Measurements from ENCODE around the gene LMOD3.

LMOD3 gene

DNA sequence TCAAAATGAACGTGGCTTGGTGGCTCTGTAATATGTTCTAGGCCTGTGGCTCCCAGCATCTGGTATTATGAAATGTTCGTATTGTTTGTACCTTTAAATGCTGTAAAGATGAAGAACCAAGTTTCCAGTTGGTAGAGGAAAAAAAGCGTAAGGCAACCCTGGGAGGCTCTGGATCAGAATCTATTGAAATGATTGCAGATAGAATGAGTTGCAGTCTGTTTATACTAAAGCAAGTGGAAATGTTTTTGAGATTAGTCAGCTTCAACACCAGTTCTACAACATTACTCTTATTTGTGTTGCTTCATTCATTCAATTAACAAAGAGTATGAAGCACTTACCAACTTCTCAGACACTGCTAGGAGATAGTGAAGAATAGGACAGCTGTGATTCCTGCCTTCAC lies 32.4 kb downstream of the LMOD3 start:
- DNase-seq = no peak

DNA sequence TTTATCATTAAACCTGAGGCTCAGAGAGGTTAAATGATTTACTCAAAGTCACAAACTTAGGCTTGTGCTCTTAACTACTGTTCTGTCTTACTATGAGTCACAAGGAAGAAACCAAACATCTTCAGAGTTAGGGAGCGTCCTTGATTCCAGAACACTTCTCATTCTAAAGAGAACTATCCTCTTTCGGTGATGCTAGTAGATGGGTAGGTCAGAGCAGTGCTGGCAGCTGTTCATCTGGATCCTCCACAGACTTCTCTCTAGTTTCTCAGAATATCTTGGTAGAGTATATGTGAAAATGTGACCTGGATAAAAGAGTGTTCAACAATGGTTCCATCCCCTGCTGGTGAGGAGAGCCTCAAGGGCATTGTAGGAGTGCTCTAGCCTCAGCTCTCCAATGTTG lies 34.3 kb downstream of the LMOD3 start:
- DNase-seq = peak; percentile 37 to 66 (median 62)

DNA sequence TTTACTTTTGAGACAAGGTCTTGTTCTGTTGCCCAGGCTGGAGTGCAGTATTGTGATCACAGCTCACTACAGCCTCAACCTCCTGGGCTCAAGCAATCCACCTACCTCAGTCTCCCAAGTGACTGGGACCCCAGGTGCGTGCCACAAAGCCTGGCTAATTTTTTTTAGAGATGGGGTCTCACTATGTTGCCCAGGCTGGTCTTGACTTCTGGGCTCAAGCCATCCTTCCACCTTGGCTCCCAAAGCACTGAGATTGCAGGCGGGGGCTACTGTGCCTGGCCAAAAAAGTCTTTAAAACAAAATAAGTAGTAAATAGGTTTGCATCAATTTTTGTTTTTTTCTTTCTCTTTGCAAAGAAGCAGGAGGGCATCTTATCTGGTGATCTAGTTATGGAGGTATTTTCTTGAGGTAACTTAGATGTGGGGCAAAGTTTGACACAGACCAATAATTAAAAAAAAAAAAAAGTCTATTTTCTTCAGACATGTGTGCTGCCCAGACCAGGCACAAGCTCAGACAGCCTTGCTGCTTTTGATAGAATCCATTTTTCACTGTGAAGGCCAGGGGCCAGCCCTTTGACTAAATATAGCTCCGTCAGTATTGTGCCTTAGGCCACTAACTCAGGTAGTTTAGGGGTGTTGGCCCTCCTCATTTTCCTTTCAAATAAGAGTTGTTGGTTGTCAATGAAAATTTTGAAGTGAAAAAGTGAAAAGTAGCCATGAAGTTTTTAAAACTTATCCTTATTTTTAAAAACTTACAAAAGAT lies 35.2 kb downstream of the LMOD3 start:
- no peak for DNase-seq

DNA sequence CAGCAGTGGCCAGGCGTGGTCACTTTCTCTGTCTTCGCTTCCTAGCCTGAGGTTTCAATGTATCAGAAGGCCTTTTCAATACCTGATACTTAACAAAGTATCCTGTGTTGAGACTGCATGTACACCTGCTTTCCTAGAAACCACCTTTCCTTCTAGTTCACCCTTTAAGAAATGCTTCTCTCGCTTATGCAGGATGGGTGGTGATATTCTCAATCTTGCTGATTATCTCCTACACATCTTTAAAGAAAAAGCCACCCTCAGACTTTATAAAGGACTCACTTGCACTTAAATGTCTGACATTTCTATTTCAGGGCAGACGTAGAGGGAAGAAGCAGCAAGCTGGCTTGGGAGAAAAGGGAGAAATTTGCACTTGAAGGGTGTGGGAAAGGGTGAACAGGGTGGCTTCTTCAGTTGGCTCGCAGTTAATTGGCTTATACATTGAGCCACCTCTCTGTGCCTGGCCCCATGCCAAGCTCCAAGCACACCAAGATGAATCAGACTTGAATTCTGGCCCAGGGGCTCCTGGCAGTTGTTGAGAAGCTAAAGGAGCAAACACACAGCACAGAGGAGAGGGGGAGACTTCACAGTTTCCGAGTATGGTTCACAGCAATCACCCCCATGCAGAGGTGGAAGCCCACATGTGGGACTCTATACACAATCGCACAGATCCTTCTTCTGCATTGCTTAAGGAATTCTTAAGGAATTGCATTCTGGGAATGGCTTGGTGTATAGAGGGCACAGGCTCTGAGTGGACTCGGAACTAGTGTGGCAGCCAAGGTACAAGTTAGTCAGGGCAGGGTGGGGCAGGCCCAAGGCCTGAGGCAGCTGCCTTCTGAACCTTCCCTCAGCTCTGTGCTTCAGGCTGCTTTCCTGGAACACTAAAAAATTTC lies 36.3 kb downstream of the LMOD3 start:
- peak; percentile 69 to 85 (median 79) for DNase-seq

DNA sequence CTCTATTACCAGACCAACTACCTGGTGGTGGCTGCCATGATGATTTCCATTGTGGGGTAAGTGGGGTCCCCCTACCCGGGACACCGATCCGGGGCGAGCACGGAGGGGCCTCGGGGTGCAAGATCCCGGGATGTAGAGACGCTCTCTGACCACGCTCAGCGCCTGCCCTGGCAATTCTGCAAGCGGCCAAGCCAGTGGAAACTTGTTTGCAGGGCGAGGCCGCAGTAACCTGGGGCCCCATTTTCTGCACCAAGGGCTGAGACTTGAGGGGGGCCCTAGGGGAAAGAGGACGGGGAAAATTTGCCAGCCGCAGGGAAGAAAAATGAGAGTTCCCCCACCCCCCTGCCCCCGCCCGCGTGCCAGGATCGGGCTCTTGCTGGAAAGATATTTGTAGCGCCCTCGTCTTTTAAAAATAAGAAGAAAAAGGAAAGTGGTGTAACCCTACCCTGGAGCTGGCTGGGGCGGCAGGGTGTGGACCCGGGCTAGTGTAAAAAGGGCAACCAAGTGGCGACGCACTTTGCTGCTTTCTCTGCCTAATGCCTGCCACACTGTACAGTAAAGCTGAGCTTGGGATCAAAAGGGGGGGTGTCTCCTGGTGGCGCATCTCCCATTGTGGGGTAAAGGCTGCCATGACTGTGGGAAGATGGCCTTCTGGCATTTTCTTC lies 37.1 kb downstream of the LMOD3 start:
- DNase-seq = peak; percentile 46 to 67 (median 49)

DNA sequence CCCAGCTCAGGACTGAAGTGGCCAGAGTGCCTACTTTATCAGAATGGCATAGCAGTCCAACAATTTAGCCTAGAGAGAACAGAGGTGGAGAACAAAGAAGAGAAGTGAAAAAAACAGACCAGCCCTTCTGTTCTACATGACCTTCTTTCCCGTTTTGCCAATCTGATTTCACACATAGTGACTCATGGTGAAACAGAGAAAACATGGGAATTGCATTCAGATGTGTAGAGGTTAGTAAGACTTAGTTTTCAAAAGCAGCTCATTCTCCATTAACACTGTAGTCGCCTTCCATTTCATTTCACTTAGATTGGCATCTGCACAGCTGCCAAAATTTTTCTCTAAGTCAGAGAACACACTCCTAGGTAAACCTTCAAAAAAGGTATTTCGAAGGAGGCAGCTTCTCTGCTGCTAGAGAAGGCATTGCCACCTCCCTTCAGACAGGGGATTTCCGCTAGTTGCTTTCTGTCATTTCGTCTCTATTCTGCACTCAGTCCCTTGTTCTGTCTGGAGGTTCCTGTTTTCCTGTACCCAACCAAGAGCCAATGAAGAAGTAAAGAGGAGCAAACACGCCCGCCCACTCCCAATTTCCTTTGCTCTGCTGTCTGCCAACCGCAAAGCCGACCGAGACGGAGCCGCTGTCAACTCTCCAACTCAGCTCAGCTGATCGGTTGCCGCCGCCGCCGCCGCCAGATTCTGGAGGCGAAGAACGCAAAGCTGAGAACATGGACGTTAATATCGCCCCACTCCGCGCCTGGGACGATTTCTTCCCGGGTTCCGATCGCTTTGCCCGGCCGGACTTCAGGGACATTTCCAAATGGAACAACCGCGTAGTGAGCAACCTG lies 37.8 kb downstream of the LMOD3 start, which contains the start of gene ARL6IP5:
ARL6IP5 (plus strand) TSS at position 612 of the 842 bp plus-strand sequence; CDS start at position 723, 111 bp downstream.
- DNase-seq = peak; percentile 96 to 98 (median 98)

DNA sequence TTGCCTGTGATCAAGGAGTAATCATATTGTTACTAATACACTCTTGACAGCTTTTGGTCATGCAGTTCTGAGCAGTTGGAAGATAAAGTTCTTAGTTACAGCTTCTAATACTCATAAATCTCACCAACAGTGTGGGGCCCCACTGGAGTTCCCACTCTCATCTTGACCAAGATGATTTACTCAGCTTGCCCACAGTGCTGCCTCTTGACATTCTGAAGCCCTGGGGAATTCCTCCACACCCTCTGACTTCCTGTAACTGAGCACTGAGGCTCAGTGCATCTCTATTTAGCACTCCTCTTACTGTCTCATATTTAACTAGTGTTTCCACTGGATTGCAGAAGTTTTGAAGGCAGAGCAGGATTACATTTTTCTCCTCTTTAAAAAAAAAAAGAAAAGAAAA lies 39.6 kb downstream of the LMOD3 start:
- DNase-seq = peak; percentile 92 to 97 (median 95)

DNA sequence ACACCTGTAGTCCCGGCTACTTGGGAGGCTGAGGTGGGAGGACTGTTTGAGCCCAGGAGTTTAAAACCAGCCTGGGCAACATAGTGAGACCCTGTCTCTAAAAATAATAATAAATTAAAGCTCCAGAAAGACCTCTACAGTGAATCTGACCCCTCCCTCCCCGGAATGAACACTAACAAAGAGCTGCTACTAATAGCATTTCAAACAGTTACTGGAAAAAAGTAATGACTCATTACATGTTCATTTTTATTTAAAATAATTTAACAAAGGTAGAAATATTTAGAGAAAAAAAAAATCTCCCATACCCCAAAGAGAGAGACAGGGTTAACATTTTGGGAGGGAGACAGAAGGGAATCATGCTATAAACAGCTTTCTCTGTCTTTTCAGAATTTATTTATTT lies 40.0 kb downstream of the LMOD3 start:
- DNase-seq = peak in 1 of 3 donors; percentile 36

DNA sequence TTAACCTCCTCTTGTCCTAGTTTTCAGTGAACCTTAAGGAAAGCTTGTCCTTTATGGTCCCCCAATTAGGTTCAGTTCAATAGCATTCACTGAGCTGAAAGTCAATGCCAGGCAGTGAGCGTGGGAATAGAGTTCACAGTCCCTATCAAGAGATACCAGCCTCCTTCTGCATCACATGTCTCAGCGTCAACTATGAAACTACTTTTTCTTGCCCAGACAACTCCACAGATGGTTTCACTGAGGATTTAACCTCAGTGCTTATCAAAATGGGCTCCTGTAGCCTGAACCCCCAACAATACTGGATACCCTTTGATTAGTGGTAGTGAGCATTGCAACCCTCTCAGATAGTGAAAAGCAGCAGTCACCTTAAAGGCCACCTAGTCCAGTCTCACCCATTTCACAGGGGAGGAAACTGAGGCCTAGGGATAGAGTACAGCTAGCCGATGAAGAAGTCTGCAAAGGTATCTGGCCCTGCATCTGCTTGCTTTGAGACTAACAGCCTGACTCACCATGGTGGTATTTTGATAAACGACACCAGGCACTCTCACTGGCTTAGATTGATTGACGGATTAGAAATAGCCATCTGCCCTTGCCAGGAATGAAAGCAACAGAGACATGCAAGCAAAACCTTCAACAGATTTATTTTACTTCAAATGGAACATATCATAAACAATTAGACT lies 40.7 kb downstream of the LMOD3 start:
- DNase-seq = no peak

DNA sequence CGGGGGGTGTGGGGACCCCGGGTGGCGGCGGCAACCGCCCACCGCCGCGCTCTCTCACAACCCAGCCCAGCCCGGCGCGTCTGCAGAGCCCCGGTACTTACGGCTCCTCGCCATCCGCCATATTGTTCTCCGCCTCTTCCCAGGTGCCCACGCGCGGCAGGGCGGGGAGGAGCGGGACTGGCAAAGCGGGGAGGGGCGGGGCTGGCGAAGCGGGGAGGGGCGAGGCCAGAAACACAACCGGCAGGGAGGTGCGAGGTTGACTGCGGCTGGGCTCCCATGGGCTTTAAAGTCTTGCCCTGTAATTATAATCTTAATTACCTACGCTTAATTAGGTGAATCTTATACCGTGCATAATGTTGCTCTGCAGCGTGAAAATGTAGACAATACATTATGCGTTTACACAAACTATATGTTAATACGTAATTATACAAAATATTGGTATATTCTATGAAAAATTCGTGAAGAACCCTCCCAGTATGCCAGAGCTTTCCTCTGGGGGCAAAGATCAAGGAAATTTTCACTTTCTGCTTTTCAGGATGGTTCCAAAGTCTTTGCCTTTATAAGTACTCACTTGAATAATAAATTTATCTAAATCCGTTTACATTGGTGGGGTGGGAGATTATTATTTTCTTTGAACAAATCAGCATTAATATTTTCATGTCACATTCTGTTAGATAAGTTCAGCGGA lies 42.0 kb downstream of the LMOD3 start, which contains the start of gene UBA3:
UBA3 (minus strand) TSS at position 133 of the 688 bp plus-strand sequence; CDS start at position 121, 12 bp downstream.
- peak; percentile 93 to 97 (median 95) for DNase-seq

DNA sequence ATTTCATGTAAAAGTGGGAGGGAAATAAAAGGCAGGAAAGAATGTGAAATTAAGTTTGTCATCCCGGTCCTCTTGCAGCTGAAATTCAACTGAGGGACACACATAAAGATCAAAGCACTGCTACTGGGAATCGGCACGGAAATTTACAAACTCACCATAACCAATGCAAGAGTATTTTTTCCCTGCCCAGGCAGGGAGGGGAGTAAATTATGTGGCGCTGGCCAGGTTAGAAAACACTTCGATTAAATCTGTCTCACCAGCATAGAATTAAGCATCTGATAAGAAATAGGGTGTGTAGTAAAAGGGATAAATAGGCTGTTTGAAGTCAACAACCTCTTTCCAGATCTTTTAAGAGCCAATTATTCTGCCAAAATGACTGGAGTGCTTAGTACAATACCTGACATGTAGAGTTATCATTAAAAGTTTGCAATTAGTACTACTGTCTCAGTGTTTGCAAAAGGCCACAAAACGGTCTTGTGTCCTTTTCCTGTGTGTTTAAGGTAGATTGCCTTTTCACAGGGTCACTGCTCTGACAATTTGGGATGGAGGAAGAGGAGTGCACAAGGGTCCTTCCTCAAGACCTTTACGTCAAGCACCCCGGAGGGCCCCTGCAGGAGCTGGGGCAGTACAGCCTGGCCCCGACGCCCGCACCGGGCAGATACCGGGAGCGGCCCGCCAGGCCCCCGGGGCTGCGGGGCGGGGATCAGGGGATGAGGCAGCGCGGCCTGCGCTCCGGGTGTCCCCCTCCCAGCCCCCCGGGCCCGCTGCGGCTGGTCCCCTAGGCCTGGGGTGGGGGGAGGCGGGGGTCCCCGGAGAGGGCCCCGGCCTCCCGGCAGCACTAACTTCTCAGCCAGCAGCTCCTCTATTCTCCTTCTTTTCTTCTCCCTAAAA lies 42.9 kb downstream of the LMOD3 start:
- DNase-seq = peak in 1 of 3 donors; percentile 52

DNA sequence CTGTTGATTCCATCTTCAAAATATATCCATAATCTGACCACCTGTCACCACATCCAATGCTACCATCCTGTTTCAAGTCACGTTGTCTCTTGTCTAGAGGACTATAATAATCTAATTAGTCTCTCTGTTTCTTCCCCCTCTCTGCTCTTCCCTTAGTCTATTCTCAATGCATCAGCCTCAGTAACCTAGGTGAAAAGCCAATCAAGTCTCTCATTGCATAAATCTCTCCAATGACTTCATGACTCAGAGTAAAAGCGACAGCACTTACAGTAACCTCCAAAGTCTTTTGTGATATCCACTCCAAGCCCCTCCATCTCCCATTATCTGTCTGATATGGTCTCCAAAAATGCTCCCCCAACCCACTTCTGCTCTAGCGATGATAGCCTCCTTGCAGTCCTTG lies 49.5 kb downstream of the LMOD3 start:
- no peak for DNase-seq

DNA sequence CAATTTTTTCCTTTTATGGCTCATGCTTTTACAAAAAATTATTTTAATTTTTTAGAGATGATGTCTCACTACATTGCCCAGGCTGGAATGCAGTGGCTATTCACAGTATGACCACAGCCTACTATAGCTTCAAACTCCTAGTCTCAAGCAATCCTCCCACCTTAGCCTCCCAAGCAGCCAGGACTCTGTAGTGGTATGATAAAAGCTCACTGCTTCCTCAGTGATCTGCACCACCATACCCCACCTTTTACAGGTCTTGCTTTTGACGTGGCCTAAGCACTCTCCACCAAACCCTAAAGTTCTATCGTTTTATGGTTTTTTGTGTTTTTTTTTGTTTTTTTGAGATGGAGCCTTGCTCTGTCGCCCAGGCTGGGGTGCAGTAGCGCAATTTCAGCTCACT lies 56.3 kb downstream of the LMOD3 start:
- no peak for DNase-seq

DNA sequence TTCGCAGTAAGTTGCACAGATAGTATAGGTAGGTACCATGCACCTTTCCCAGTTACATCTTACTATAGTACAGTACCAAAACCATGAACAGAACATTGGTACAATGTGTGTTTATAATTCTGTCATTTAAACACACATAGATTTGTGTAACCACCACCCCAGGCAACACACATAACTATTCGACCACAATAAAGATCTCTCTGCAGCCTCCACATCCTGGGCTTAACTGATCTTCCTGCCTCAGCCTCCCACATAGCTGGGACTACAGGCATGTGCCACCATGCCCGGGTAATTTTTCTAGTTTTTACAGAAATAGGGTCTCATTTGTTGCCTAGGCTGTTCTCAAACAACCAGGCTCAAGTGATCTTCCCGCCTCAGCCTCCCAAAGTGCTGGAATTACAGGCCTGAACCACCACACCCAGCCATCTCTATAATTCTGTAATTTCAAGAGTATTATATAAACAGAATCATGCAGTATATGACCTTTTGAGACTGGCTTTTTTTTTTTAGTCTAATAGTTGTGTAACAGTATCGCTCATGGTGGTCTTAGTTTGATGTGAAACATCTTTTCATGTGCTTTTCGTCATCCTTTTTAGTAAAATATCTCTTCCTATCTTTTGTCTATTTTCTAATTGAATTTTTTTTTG lies 57.0 kb downstream of the LMOD3 start:
- DNase-seq = no peak

DNA sequence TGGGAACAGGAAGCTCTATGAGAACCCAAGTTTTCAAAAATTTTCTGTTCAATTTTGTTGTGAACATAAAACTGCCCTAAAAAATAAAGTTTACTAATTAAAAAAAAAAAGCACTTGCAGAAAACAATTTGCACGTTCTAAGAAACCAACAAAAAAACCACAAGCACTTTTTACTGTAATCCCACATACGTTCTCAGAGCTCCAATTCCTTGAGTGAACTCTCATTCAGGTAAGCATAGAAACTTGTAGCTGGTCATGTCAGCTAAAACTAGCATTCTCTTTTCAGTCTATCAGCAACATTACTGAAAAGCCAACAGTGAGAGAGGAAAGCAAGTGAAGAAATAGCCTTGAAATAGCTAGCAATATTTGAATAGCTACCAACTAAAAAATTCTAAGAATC lies 58.8 kb downstream of the LMOD3 start:
- DNase-seq = no peak

DNA sequence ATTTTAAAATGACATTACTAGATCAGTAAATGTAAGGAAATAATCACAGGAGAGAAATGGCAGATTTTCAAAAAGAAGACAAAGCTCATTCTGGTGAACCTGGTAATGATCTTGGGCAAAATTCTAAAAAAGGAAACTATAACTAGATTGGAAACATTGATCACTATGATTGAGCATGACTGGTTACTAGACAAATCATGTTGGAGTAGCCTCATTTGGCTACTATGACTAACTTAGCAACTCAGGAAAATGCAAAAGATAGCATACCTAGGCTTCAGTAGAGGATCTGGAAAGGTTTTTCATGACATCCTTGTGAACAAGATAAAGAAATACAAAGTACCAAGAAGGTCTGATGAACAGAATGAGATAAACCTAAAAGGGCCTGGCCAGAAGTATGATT lies 62.7 kb downstream of the LMOD3 start:
- DNase-seq = no peak

DNA sequence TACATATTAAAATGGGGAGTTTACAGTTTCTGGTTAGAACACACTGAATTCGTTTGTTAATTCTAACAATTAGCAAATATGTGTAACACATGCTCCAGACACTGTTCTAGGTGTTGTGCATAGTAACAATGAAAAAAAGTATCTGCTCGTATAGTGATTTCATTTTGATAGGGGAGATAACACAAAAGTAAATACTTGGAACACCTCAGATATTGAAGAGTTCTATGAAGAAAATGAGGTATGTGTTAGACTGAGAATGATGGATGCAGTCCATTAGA lies 63.5 kb downstream of the LMOD3 start:
- no peak for DNase-seq

DNA sequence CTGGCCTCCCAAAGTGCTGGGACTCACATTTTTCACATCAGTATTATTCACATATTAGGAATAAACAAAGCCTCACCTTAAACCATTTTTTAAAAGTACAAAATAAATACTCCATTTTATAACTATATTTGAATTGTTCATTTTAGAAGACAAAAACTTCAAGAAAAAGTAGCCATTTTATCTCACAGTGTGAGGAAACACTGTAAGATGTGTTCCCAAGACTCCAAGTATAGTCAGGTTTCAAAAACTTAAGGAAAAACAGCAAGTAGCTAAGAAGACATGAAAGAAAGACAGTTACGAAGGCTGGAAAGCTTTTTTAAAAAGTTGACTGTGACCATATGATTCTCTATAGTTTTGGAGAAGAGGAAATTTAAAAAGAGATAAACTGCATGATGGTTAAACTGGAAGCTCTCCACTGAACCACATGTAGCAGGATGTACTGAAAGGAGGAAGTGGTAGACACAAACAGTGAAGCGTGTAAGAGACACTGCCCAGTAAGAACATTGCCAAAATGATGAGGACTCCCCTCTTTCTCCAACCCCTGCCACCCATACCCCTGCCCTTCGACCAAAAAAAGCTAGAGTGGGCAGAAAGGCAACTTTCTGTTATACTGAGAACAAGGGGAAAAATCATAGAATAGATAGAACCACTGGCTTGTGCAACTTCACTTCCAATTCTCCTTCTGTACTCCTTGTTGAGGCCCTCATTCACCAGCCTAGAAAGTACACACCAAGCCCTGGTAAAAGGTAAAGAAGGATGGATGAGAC lies 64.0 kb downstream of the LMOD3 start:
- peak in 1 of 3 donors; percentile 30 for DNase-seq

Data from suppressor macrophage treated with lipopolysaccharide for 1 hour (primary cell).